ENCODE results near the gene LGALS8. TPM values are rescaled to one million over a fixed set of nuclear protein-coding genes. Genes with fewer than 3 reads are reported as not detected.

Gene LGALS8
- total and polyA plus RNA-seq, 4 donors: 29.9 to 160 (median 53.1) TPM

DNA sequence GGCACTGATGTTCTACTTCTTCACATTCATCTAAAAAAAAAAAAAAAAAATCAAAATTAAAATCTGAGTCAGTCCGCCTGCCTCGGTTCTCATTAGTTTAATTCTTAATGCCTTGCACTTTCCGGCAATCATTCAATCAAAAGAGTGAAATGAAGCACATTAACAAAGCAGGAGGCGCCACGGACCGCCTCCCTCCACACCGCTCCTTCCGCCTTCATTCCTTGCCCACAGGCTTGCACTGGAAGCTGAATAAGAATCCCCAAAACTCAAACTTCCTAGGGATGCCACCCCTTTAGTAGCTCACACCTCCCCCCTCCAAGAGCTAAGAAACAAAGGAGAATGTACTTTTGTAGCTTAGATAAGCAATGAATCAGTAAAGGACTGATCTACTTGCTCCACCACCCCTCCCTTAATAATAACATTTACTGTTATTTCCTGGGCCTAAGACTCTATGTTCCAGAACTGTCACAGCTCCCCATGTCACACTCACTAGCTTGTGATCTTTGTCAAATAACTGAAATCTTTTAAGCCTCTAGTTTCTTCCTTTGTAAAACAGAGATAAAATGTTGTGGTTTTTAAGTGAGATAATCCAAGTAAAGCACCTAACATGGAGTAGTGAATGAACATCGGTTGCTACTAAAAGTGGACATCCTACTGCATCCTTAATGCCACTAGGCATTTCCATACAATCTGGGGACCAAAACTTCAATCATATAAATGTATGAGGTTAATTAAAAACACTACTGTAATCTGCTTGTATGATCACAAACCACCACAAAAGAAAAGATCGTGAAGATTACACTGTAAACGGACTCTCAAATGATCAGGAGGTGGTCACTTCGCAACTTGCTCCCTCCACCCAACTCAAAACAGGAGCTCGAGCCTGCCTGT lies 27.4 kb downstream of the LGALS8 start:
- Histone ChIP-seq H3K4me3 (no peak overlapping the region), H3K27ac (ENCODE audit: low read depth in 1 of 2, low read length in 1 of 2) (no peak overlapping the region), H3K9ac (ENCODE audit: insufficient read depth in 1 of 2, low read length in 2 of 2) (no peak overlapping the region), H3K9me3 (ENCODE audit: control insufficient read depth in 4 of 4, insufficient read depth in 3 of 4, low read length in 3 of 4) (no peaks in the 10 kb centered on the region), H3K27me3 (ENCODE audit: control insufficient read depth in 3 of 3, insufficient read depth in 3 of 3, low read length in 2 of 3) (no peaks in the 10 kb centered on the region), H3K4me1 (ENCODE audit: control insufficient read depth in 5 of 5, insufficient read depth in 5 of 5, low read length in 5 of 5) (no peaks in the 10 kb centered on the region), H3K36me3 (ENCODE audit: control insufficient read depth in 4 of 4, insufficient read depth in 4 of 4, low read length in 4 of 4) (peaks cover 38 to 82% (median 45%) of the 10 kb centered on the region in 4 donors)
- no peak for TF ChIP-seq CTCF (IDR thresholded peaks at IDR 0.05; ENCODE audit: control extremely low read depth, extremely low read depth)
- ATAC-seq (ENCODE audit: insufficient read depth, low FRiP score): no peak
- no peak for DNase-seq
- 86 to 91% methylated on average over 13 of the region's 13 CpGs for WGBS, 2 donors

DNA sequence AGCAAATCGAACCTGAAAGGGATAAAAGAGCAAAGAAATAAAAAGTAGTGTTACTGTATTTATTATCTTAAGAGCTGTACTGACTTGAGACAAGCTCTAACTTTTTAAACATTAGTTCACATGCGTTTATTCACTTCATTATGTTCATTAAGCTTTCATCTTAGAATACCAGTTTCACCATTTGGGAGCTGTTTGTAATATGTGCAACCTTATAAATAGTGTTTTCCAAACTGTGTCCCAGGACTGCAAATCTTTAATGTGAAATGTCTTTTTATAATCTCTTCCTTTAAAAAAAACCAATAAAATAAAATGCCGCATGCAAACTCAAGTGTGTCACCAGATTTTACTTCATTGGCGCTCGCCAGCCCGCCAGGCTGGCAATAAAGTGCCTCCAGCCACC lies 28.3 kb downstream of the LGALS8 start:
- Histone ChIP-seq H3K27ac (ENCODE audit: low read depth in 1 of 2, low read length in 1 of 2) (no peak overlapping the region), H3K27me3 (ENCODE audit: control insufficient read depth in 3 of 3, insufficient read depth in 3 of 3, low read length in 2 of 3) (no peaks in the 10 kb centered on the region), H3K36me3 (ENCODE audit: control insufficient read depth in 4 of 4, insufficient read depth in 4 of 4, low read length in 4 of 4) (peaks cover 45 to 83% (median 47%) of the 10 kb centered on the region in 4 donors), H3K4me3 (no peak overlapping the region), H3K4me1 (ENCODE audit: control insufficient read depth in 5 of 5, insufficient read depth in 5 of 5, low read length in 5 of 5) (no peaks in the 10 kb centered on the region), H3K9ac (ENCODE audit: insufficient read depth in 1 of 2, low read length in 2 of 2) (no peak overlapping the region), H3K9me3 (ENCODE audit: control insufficient read depth in 4 of 4, insufficient read depth in 3 of 4, low read length in 3 of 4) (no peaks in the 10 kb centered on the region)
- TF ChIP-seq CTCF (IDR thresholded peaks at IDR 0.05; ENCODE audit: control extremely low read depth, extremely low read depth): no peak
- 82 to 87% methylated on average over 6 of the region's 6 CpGs for WGBS, 2 donors
- DNase-seq (no peak), ATAC-seq (ENCODE audit: insufficient read depth, low FRiP score) (no peak)

DNA sequence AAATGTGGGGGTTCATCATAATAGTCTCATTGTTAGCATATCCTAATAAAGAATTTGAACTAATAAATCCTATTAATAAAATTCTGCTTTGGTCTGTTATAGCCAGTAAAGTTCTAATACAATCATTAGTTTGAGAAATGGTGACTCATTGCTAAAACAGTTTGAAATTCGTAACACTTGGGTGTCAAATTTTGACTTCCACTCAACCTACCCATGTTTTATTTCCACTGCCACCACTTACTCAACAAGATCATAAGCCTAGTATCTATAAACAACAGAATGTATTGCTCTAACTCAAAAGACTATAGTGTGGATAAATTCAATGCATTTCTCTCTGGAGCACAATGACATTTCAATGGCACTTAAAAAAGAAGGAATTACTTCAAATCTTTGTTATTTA lies 29.1 kb downstream of the LGALS8 start:
- 17 to 38% methylated on average over 1 of the region's 1 CpG for WGBS, 2 donors
- peaks cover 43 to 83% (median 49%) of the 10 kb centered on the region in 4 donors for H3K36me3 ChIP-seq (ENCODE audit: control insufficient read depth in 4 of 4, insufficient read depth in 4 of 4, low read length in 4 of 4)
- no peaks in the 10 kb centered on the region for H3K27me3 ChIP-seq (ENCODE audit: control insufficient read depth in 3 of 3, insufficient read depth in 3 of 3, low read length in 2 of 3)
- no peak overlapping the region for H3K4me3 ChIP-seq
- no peaks in the 10 kb centered on the region for H3K4me1 ChIP-seq (ENCODE audit: control insufficient read depth in 5 of 5, insufficient read depth in 5 of 5, low read length in 5 of 5)
- ATAC-seq (ENCODE audit: insufficient read depth, low FRiP score) (no peak), DNase-seq (no peak)
- H3K27ac ChIP-seq (ENCODE audit: low read depth in 1 of 2, low read length in 1 of 2): no peak overlapping the region
- no peak for TF ChIP-seq CTCF (IDR thresholded peaks at IDR 0.05; ENCODE audit: control extremely low read depth, extremely low read depth)
- H3K9ac ChIP-seq (ENCODE audit: insufficient read depth in 1 of 2, low read length in 2 of 2): no peak overlapping the region
- H3K9me3 ChIP-seq (ENCODE audit: control insufficient read depth in 4 of 4, insufficient read depth in 3 of 4, low read length in 3 of 4): no peaks in the 10 kb centered on the region

Measured in lung (tissue), 12 donors.